PC-9 (cell line): ENCODE data around the gene DDR2. TPM values are rescaled to one million over a fixed set of nuclear protein-coding genes. Genes with fewer than 3 reads are reported as not detected.

Experiments used
- BruUV-seq: library from RNA; stranded (reverse); fragments of 400-500 nt; replicated peaks from 2 replicates; lab custom pipeline; 2021; lab: Mats Ljungman, UMichigan
- CTCF ChIA-PET: fragments of 300-600 bp; sonication (Branson Sonifier 250); formaldehyde crosslinking; loops from one replicate; lab custom pipeline; 2022; ENCODE audit warnings: antibody characterized with exemption; lab: Charles Lee
- POLR2A ChIA-PET: fragments of 300-600 bp; sonication (Branson Sonifier 250); formaldehyde crosslinking; loops from one replicate; lab custom pipeline; 2022; ENCODE audit warnings: antibody characterized with exemption; ENCODE audit not compliant: unreplicated experiment; lab: Charles Lee
- DNase-seq, 2 experiments: peaks; one replicate each; pipeline versions ENCODE4 v3.0.0 to v3.0.0-alpha.2; 2015 to 2022; ENCODE audit warnings: mixed read lengths in 1 of 2
- H2AFZ ChIP-seq: fragments of 200-600 bp; sonication (generic); 2 replicates; pipeline ENCODE4 v1.8.1; 2017; ENCODE audit warnings: antibody characterized with exemption
- H3F3A ChIP-seq: fragments of 200-600 bp; sonication (generic); 2 replicates; pipeline ENCODE4 v1.8.1; 2017; ENCODE audit warnings: antibody characterized with exemption, mild to moderate bottlenecking, low read depth; ENCODE audit not compliant: insufficient read depth
- H3K27ac ChIP-seq: fragments of 200-600 bp; sonication (generic); 2 replicates; pipeline ENCODE4 v1.6.1; 2016; ENCODE audit warnings: mixed run types
- H3K27me3 ChIP-seq: fragments of 200-600 bp; sonication (generic); 2 replicates; pipeline ENCODE4 v1.6.1; 2016; ENCODE audit warnings: low read depth, mixed run types; ENCODE audit not compliant: insufficient read depth
- H3K36me3 ChIP-seq: fragments of 200-600 bp; sonication (generic); 2 replicates; pipeline ENCODE4 v1.6.1; 2016; ENCODE audit warnings: low read depth, mixed run types
- H3K4me1 ChIP-seq: fragments of 200-600 bp; sonication (generic); replicated peaks from 2 replicates; pipeline ENCODE4 v1.6.1; 2016; ENCODE audit warnings: mixed run types; ENCODE audit not compliant: insufficient read depth
- H3K4me2 ChIP-seq: fragments of 200-600 bp; sonication (generic); 2 replicates; pipeline ENCODE4 v1.6.1; 2017; ENCODE audit warnings: mixed run types
- H3K4me3 ChIP-seq: fragments of 200-600 bp; sonication (generic); 2 replicates; pipeline ENCODE4 v1.6.1; 2016; ENCODE audit warnings: mixed run types
- H3K79me2 ChIP-seq: fragments of 200-600 bp; sonication (generic); 2 replicates; pipeline ENCODE4 v1.6.1; 2017; ENCODE audit warnings: low read depth, mixed run types
- H3K9me2 ChIP-seq: fragments of 200-600 bp; sonication (generic); 2 replicates; pipeline ENCODE4 v1.8.1; 2017; ENCODE audit warnings: mild to moderate bottlenecking; ENCODE audit not compliant: insufficient read depth
- H3K9me3 ChIP-seq: fragments of 200-600 bp; sonication (generic); 2 replicates; pipeline ENCODE4 v1.8.1; 2016; ENCODE audit warnings: low read depth; ENCODE audit not compliant: insufficient read depth
- H4K20me1 ChIP-seq: fragments of 200-600 bp; sonication (generic); 2 replicates; pipeline ENCODE4 v1.8.1; 2017; ENCODE audit not compliant: insufficient read depth
- EZH2 ChIP-seq: fragments of 200-600 bp; sonication (generic); IDR thresholded peaks from 2 replicates; pipeline ENCODE4 v1.8.0; 2017; ENCODE audit warnings: antibody characterized with exemption, low read depth
- intact Hi-C: fragments of 100-400 bp; cut with micrococcal nuclease; formaldehyde crosslinking; loops from one replicate; pipeline ENCODE4 v1.10.0; 2022; ENCODE audit not compliant: unreplicated experiment
- total RNA-seq: library from RNA; stranded (reverse); gene quantifications from 2 replicates; pipeline ENCODE4 v1.2.3, GENCODE V29; 2021
- TF ChIP-seq, protein P1 (sequence below): fragments of 200-600 bp; sonication (generic); conservative IDR thresholded peaks from 2 replicates; pipeline ENCODE4 v1.6.1; 2017; ENCODE audit warnings: mixed run types, antibody characterized with exemption, mild to moderate bottlenecking, moderate library complexity

DDR2 gene
- total RNA-seq, 1 experiment from 2014 or later = 0.35 TPM

- TF ChIP-seq, protein P1, sequence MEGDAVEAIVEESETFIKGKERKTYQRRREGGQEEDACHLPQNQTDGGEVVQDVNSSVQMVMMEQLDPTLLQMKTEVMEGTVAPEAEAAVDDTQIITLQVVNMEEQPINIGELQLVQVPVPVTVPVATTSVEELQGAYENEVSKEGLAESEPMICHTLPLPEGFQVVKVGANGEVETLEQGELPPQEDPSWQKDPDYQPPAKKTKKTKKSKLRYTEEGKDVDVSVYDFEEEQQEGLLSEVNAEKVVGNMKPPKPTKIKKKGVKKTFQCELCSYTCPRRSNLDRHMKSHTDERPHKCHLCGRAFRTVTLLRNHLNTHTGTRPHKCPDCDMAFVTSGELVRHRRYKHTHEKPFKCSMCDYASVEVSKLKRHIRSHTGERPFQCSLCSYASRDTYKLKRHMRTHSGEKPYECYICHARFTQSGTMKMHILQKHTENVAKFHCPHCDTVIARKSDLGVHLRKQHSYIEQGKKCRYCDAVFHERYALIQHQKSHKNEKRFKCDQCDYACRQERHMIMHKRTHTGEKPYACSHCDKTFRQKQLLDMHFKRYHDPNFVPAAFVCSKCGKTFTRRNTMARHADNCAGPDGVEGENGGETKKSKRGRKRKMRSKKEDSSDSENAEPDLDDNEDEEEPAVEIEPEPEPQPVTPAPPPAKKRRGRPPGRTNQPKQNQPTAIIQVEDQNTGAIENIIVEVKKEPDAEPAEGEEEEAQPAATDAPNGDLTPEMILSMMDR = no peak
- no peak for TF ChIP-seq EZH2
- intact Hi-C loops = no loop called here
- Histone ChIP-seq H3K9me3 (peaks cover 13% of the 10 kb centered on the region), H3K36me3 (no peaks in the 10 kb centered on the region), H3K4me2 (no peak overlapping the region), H3K4me3 (no peak overlapping the region), H3K27ac (no peak overlapping the region), H2AFZ (no peak overlapping the region), H4K20me1 (no peaks in the 10 kb centered on the region), H3K27me3 (no peaks in the 10 kb centered on the region), H3K9me2 (no peaks in the 10 kb centered on the region), H3K4me1 (no peaks in the 10 kb centered on the region), H3K79me2 (no peaks in the 10 kb centered on the region), H3F3A (no peaks in the 10 kb centered on the region)
- DNase-seq = no peak
- ChIA-PET CTCF (no interaction called here), POLR2A (no interaction called here)
- BruUV-seq = no TSS peak
Measured at GRCh38 chr1:162621256-162621655, 11.0 kb upstream of the DDR2 start.

GRCh38 chr1:162625679-162626078, 6.6 kb upstream of the DDR2 start:
- Histone ChIP-seq H4K20me1 (no peaks in the 10 kb centered on the region), H3K9me2 (no peaks in the 10 kb centered on the region), H3K27me3 (no peaks in the 10 kb centered on the region), H2AFZ (no peak overlapping the region), H3K36me3 (no peaks in the 10 kb centered on the region), H3K9me3 (no peaks in the 10 kb centered on the region), H3K4me1 (no peaks in the 10 kb centered on the region), H3K27ac (no peak overlapping the region), H3K4me2 (no peak overlapping the region), H3K4me3 (no peak overlapping the region), H3K79me2 (no peaks in the 10 kb centered on the region), H3F3A (no peaks in the 10 kb centered on the region)
- ChIA-PET CTCF (no interaction called here), POLR2A (no interaction called here)
- BruUV-seq = no TSS peak
- intact Hi-C loops = no loop called here
- DNase-seq = no peak
- TF ChIP-seq EZH2 = no peak
- TF ChIP-seq, protein P1 = no peak

- no peak overlapping the region for H3K27ac ChIP-seq
- H3F3A ChIP-seq = no peaks in the 10 kb centered on the region
- no peaks in the 10 kb centered on the region for H3K9me2 ChIP-seq
- no peak overlapping the region for H2AFZ ChIP-seq
- POLR2A ChIA-PET = no interaction called here
- H3K27me3 ChIP-seq = no peaks in the 10 kb centered on the region
- BruUV-seq = no TSS peak
- no peaks in the 10 kb centered on the region for H3K36me3 ChIP-seq
- no peaks in the 10 kb centered on the region for H4K20me1 ChIP-seq
- DNase-seq = no peak
- no peaks in the 10 kb centered on the region for H3K9me3 ChIP-seq
- CTCF ChIA-PET = no interaction called here
- H3K4me3 ChIP-seq = no peak overlapping the region
- no peak overlapping the region for H3K4me2 ChIP-seq
- H3K4me1 ChIP-seq = no peaks in the 10 kb centered on the region
- TF ChIP-seq, protein P1 = no peak
- no peak for TF ChIP-seq EZH2
- intact Hi-C loops = no loop called here
- H3K79me2 ChIP-seq = no peaks in the 10 kb centered on the region
Measured at GRCh38 chr1:162626094-162626493, 6.2 kb upstream of the DDR2 start.
